Prostate gland (tissue), 2 donors: Measurements from ENCODE around the gene MAGI2. TPM values are rescaled to one million over a fixed set of nuclear protein-coding genes. Genes with fewer than 3 reads are reported as not detected.
"Not testable (repeated sequence)": the region's sequence is repeated elsewhere in the genome, so short reads cannot be mapped to it uniquely, and the experiment has no call there.

Experiments used
- DNase-seq: peaks from one replicate; pipeline ENCODE4 v3.0.0-alpha.2; 2019; ENCODE audit warnings: low spot score
- H3K27ac ChIP-seq, 2 donors: fragments of 200-600 bp; sonication (generic); 2 replicates each; pipeline ENCODE4 v1.5.1; 2017 to 2019
- H3K27me3 ChIP-seq: fragments of 200-600 bp; sonication (generic); replicated peaks from 2 replicates; pipeline ENCODE4 v1.5.1; 2019; ENCODE audit not compliant: insufficient read depth
- H3K36me3 ChIP-seq, 2 donors: fragments of 200-600 bp; sonication (generic); 1 replicate in 1 of 2; 2 replicates in 1 of 2; pipeline versions ENCODE4 v1.5.1 to v1.8.1; 2017 to 2019
- H3K4me1 ChIP-seq: fragments of 200-600 bp; sonication (generic); replicated peaks from 2 replicates; pipeline ENCODE4 v1.5.1; 2019
- H3K4me3 ChIP-seq, 2 donors: fragments of 200-600 bp; sonication (generic); 2 replicates each; pipeline ENCODE4 v1.5.1; 2017 to 2019
- H3K9me3 ChIP-seq: fragments of 200-600 bp; sonication (generic); 2 replicates; pipeline ENCODE4 v1.5.1; 2017
- CTCF ChIP-seq, 4 experiments: fragments of 200-600 bp in 2 of 4; fragments of 450-650 bp in 2 of 4; sonication (generic) in 2 of 4; IDR thresholded peaks; 1 replicate in 3 of 4; 2 replicates in 1 of 4; pipeline ENCODE4 v1.5.1; 2016 to 2019; ENCODE audit warnings: antibody characterized with exemption in 4 of 4, mild to moderate bottlenecking in 2 of 4, moderate library complexity in 2 of 4
- POLR2A ChIP-seq: fragments of 450-650 bp; IDR thresholded peaks from one replicate; pipeline ENCODE4 v1.6.1; 2016; ENCODE audit warnings: antibody characterized with exemption, mild to moderate bottlenecking
- POLR2AphosphoS5 ChIP-seq: sonication (generic); formaldehyde crosslinking; IDR thresholded peaks from one replicate; pipeline ENCODE4 v1.6.1; 2017; ENCODE audit warnings: antibody characterized with exemption
- WGBS: methylation state at CpG from one replicate; pipeline ENCODE4 v1.1.5; 2018; 5-methylcytosine and 5-hydroxymethylcytosine counted together
- intact Hi-C: fragments of 100-400 bp; cut with DNase I; formaldehyde crosslinking; loops from one replicate; pipeline ENCODE4 v1.14.2; 2022
- total RNA-seq, 2 donors: library from RNA; depleted of rRNA; stranded (reverse); fragments of >200 nt; gene quantifications; one replicate each; pipeline ENCODE4 v1.1.0, GENCODE V29; 2016

Gene MAGI2
- total RNA-seq, 2 donors from 2014 or later, result 27.1 to 31.3 TPM

- 33% methylated on average over 5 of the region's 5 CpGs for WGBS
- Histone ChIP-seq H3K9me3 (no peaks in the 10 kb centered on the region), H3K4me1 (no peaks in the 10 kb centered on the region), H3K27ac (peak overlapping the region in 1 of 2 donors; percentile 7), H3K36me3 (no peaks in the 10 kb centered on the region), H3K27me3 (no peaks in the 10 kb centered on the region), H3K4me3 (no peak overlapping the region)
- no peak for DNase-seq
- no peak for TF ChIP-seq POLR2A
- no peak for TF ChIP-seq CTCF (IDR thresholded peaks at IDR 0.05)
- TF ChIP-seq POLR2AphosphoS5, result no peak
- intact Hi-C loops, result no loop called here
Measured at GRCh38 chr7:78523930-78524329, 929.5 kb downstream of the MAGI2 start.

- intact Hi-C loops, result no loop called here
- Histone ChIP-seq H3K9me3 (no peaks in the 10 kb centered on the region), H3K27me3 (no peaks in the 10 kb centered on the region), H3K4me1 (no peaks in the 10 kb centered on the region), H3K36me3 (no peaks in the 10 kb centered on the region), H3K27ac (no peak overlapping the region), H3K4me3 (no peak overlapping the region)
- no peak for DNase-seq
- TF ChIP-seq CTCF (IDR thresholded peaks at IDR 0.05), result no peak
- TF ChIP-seq POLR2AphosphoS5, result no peak
- TF ChIP-seq POLR2A, result no peak
- 89% methylated on average over 3 of the region's 3 CpGs for WGBS
Measured at GRCh38 chr7:78521961-78522360, 931.5 kb downstream of the MAGI2 start.

GRCh38 chr7:78516450-78516849 lies 937.0 kb downstream of the MAGI2 start:
- no peak for DNase-seq
- Histone ChIP-seq H3K9me3 (no peaks in the 10 kb centered on the region), H3K4me1 (no peaks in the 10 kb centered on the region), H3K36me3 (no peaks in the 10 kb centered on the region), H3K27me3 (no peaks in the 10 kb centered on the region), H3K4me3 (no peak overlapping the region), H3K27ac (no peak overlapping the region)
- WGBS, result 85% methylated on average over 2 of the region's 2 CpGs
- intact Hi-C loops, result no loop called here
- TF ChIP-seq POLR2AphosphoS5 (no peak), CTCF (IDR thresholded peaks at IDR 0.05) (no peak), POLR2A (no peak)

GRCh38 chr7:78514634-78515033 lies 938.8 kb downstream of the MAGI2 start:
- Histone ChIP-seq H3K9me3 (no peaks in the 10 kb centered on the region), H3K27me3 (no peaks in the 10 kb centered on the region), H3K4me1 (no peaks in the 10 kb centered on the region), H3K27ac (no peak overlapping the region), H3K36me3 (no peaks in the 10 kb centered on the region), H3K4me3 (no peak overlapping the region)
- DNase-seq, result no peak
- TF ChIP-seq CTCF (IDR thresholded peaks at IDR 0.05), result no peak
- no peak for TF ChIP-seq POLR2A
- TF ChIP-seq POLR2AphosphoS5, result no peak
- intact Hi-C loops, result loop anchor here (5.0 kb wide), 1 partner anchor 663 kb away; no protein-coding TSS in a partner anchor
- 70% methylated on average over 6 of the region's 6 CpGs for WGBS

GRCh38 chr7:78510580-78511188 lies 942.8 kb downstream of the MAGI2 start:
- Histone ChIP-seq H3K9me3 (no peaks in the 10 kb centered on the region), H3K36me3 (no peaks in the 10 kb centered on the region), H3K4me1 (no peaks in the 10 kb centered on the region), H3K27ac (no peak overlapping the region), H3K4me3 (no peak overlapping the region), H3K27me3 (no peaks in the 10 kb centered on the region)
- 0% methylated on average over 2 of the region's 2 CpGs for WGBS
- TF ChIP-seq CTCF (IDR thresholded peaks at IDR 0.05) (peak in 3 of 4 experiments; percentile 41 to 68 (median 62)), POLR2AphosphoS5 (no peak), POLR2A (no peak)
- peak; percentile 27 for DNase-seq
- intact Hi-C loops, result loop anchor here (5.0 kb wide), 1 partner anchor 667 kb away; no protein-coding TSS in a partner anchor

GRCh38 chr7:78503301-78503700 lies 950.2 kb downstream of the MAGI2 start:
- WGBS, result 72% methylated on average over 2 of the region's 2 CpGs
- DNase-seq, H3K4me1 ChIP-seq, H3K36me3 ChIP-seq, H3K27ac ChIP-seq, H3K4me3 ChIP-seq, H3K9me3 ChIP-seq, H3K27me3 ChIP-seq, intact Hi-C loops: not testable (repeated sequence)
